HG03378 (cell line): ENCODE data around the gene GYPC.
"Not testable (repeated sequence)": the region's sequence is repeated elsewhere in the genome, so short reads cannot be mapped to it uniquely, and the experiment has no call there.

Source experiments
- ATAC-seq: cut with Tn5 transposase; IDR thresholded peaks from one replicate; pipeline ENCODE4 v1.9.1; 2021; ENCODE audit warnings: mild to moderate bottlenecking, moderate library complexity; ENCODE audit not compliant: unreplicated experiment

Gene GYPC

DNA sequence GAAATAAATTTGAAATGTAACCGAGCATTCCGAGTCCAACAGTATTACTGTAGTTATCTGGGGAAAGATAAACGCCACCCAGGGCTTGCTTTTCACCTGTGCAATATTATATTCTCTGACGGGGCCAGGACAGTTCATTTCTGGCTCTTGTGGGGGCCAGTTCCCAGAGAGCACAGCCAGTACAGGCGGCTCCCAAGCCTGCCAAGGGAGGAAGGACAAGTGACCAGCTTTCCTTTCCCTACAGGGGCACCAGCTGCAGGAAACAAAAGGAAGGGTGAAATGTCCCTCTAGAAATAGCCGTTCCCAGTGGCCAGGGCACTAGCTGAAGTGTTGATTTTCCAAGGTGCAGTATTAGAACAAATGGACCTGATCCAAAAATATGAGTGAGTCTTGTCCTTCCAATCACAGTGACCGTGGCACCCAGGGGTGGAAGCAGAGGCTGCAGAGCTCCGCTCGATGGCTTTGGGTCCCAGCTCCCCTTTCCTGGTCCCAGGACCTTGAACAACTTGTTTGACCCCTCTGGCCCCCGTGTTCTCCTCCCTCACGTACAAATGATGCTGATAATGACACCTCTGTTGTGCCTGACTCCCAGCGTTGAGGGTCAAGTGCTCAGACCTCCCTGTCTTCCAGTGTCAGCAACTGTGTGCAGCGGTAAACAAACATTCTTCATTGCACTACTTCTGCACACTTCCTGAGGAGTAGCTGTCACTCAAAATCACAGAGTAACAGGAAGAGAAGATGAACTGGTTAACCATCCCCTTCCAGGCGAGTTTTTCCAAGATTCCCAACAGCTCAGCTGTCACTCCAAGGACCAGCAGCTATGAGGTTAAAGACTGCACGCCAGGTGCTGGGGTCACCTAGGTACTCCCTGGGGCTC lies 40.9 kb downstream of the GYPC start:
- no peak for ATAC-seq

- no peak for ATAC-seq
Observed at GRCh38 chr2:126698376-126698775, 42.4 kb downstream of the GYPC start.

DNA sequence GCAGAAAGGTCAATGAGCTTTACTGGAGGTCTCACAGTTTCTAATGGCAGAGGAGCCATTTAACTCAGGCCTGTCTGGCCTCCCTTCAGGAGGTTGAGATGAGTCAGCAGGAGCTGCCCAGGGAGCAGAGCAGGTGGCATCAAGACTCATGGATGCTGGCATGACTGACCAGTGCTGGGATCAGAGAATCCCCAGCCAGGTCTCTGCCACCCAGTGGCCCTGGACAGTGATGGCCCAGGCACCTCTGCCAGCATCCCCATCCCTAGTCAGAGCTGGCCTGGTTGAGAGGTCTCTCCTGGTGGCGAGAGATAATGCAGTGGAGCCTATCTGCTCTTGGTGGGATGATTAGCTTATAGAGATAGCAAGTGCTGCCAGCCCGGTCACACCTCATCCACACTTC lies 43.1 kb downstream of the GYPC start:
- ATAC-seq: no peak

GRCh38 chr2:126699716-126700581 lies 44.0 kb downstream of the GYPC start:
- no peak for ATAC-seq

- no peak for ATAC-seq
Observed at GRCh38 chr2:126700677-126701076, 44.7 kb downstream of the GYPC start.

GRCh38 chr2:126703311-126703710 lies 47.4 kb downstream of the GYPC start:
- no peak for ATAC-seq

GRCh38 chr2:126704434-126705160 lies 48.6 kb downstream of the GYPC start:
- ATAC-seq: no peak

- ATAC-seq: no peak
Observed at GRCh38 chr2:126707191-126707590, 51.2 kb downstream of the GYPC start.

DNA sequence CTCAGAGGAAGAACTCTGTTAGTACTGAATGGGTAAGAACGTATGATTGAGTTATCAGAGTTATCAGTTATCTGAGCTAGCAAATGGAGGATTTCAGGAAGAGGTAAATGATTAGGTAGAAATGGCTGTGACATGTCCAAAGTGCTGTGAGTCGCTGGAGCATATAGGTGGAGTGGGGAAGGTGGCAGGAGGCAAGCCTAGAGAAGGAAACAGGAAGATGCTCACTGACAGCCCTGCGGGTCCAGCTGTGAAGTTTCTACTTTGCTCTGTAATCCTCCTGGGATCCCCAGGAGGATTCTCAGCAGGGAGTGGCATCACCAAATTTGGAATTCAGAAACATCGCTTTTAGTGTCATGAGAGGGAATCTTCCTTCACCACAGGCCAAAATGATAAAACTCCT lies 52.0 kb downstream of the GYPC start:
- no peak for ATAC-seq

GRCh38 chr2:126714191-126714965 lies 58.4 kb downstream of the GYPC start:
- no peak for ATAC-seq

GRCh38 chr2:126715111-126715510 lies 59.2 kb downstream of the GYPC start:
- no peak for ATAC-seq

- ATAC-seq: no peak
Observed at GRCh38 chr2:126715576-126716406, 59.8 kb downstream of the GYPC start.

DNA sequence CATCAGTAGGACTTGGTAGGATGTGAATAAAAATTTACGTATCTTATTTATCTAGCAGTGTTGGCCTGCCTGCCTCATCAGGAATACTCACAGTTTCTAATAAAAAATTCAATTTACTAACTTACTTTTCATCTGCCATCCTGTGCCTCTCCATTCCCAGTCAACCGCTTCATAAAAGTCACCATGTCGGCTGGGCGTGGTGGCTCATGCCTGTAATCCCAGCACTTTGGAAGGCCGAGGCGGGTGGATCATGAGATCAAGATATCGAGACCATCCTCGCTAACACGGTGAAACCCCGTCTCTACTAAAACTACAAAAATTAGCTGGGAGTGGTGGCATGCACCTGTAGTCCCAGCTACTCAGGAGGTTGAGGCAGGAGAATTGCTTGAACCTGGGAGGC lies 61.3 kb downstream of the GYPC start:
- not testable (repeated sequence) for ATAC-seq

GRCh38 chr2:126717928-126718327 lies 62.0 kb downstream of the GYPC start:
- ATAC-seq: no peak

GRCh38 chr2:126719191-126719832 lies 63.4 kb downstream of the GYPC start:
- no peak for ATAC-seq

GRCh38 chr2:126719833-126720351 lies 63.9 kb downstream of the GYPC start:
- no peak for ATAC-seq

GRCh38 chr2:126720638-126721037 lies 64.7 kb downstream of the GYPC start:
- ATAC-seq: no peak

DNA sequence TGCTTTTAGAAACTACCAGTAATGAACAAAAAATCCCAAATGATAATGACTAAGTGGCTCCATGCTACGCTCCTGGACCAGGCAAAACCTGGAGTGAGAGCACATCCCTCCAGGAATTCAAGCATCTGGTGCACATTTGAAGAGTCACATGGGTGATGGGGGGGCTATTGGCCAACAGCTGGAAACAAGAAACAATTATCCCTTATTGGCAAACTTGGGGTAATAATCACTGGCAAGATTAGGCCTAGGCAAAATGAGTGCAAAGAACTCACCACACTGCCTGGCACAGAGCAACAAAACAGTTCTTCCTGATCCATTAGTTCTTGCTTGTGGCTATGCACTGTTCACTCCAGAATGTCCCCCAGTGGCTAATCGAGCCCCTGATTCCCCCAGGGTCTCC lies 66.1 kb downstream of the GYPC start:
- no peak for ATAC-seq

GRCh38 chr2:126722546-126722945 lies 66.6 kb downstream of the GYPC start:
- no peak for ATAC-seq
